Muscle layer of duodenum (tissue), 2 donors: ENCODE results near the gene CHKB.
"Not testable (repeated sequence)": the region's sequence is repeated elsewhere in the genome, so short reads cannot be mapped to it uniquely, and the experiment has no call there.

Experiments
- H3K27ac ChIP-seq: one replicate; pipeline ENCODE4 v1.7.0; 2013; ENCODE audit warnings: mild to moderate bottlenecking, low read length
- H3K27me3 ChIP-seq: one replicate; pipeline ENCODE4 v1.7.0; 2013; ENCODE audit warnings: low read depth, mild to moderate bottlenecking, control low read depth, low read length
- H3K36me3 ChIP-seq, 2 donors: one replicate each; pipeline ENCODE4 v1.7.0; 2013; ENCODE audit warnings: low read length in 2 of 2, control low read depth in 1 of 2, mild to moderate bottlenecking in 1 of 2; ENCODE audit not compliant: insufficient read depth in 2 of 2, control insufficient read depth in 1 of 2
- H3K4me1 ChIP-seq, 2 donors: one replicate each; pipeline ENCODE4 v1.7.0; 2013; ENCODE audit warnings: low read length in 2 of 2, mild to moderate bottlenecking in 2 of 2, control low read depth in 1 of 2, moderate library complexity in 1 of 2; ENCODE audit not compliant: insufficient read depth in 2 of 2, control insufficient read depth in 1 of 2
- H3K4me3 ChIP-seq, 2 donors: one replicate each; pipeline ENCODE4 v1.7.0; 2013; ENCODE audit warnings: low read length in 2 of 2, low read depth in 1 of 2, mild to moderate bottlenecking in 1 of 2
- H3K9me3 ChIP-seq, 2 donors: one replicate each; pipeline ENCODE4 v1.7.0; 2013; ENCODE audit warnings: low read length in 2 of 2, control low read depth in 1 of 2, mild to moderate bottlenecking in 1 of 2; ENCODE audit not compliant: control insufficient read depth in 1 of 2
- donor health status: healthy.

CHKB gene

GRCh38 chr22:50622723-50623327 is 40.2 kb upstream of the CHKB start:
- no peak overlapping the region for H3K4me3 ChIP-seq
- no peaks in the 10 kb centered on the region for H3K9me3 ChIP-seq
- peaks cover 12 to 27% of the 10 kb centered on the region in 2 donors for H3K4me1 ChIP-seq
- peaks cover 4% of the 10 kb centered on the region for H3K27me3 ChIP-seq
- H3K36me3 ChIP-seq: no peaks in the 10 kb centered on the region
- H3K27ac ChIP-seq: peak overlapping the region; percentile 81

GRCh38 chr22:50621948-50622722 is 39.5 kb upstream of the CHKB start:
- peaks cover 4% of the 10 kb centered on the region for H3K27me3 ChIP-seq
- H3K36me3 ChIP-seq: no peaks in the 10 kb centered on the region
- peaks cover 12 to 21% of the 10 kb centered on the region in 2 donors for H3K4me1 ChIP-seq
- peak overlapping the region in 1 of 2 donors; percentile 55 for H3K4me3 ChIP-seq
- H3K9me3 ChIP-seq: no peaks in the 10 kb centered on the region
- peak overlapping the region; percentile 81 for H3K27ac ChIP-seq

- Histone ChIP-seq H3K9me3 (no peaks in the 10 kb centered on the region), H3K4me1 (peaks cover 12 to 13% of the 10 kb centered on the region in 2 donors), H3K27ac (peak overlapping the region; percentile 26), H3K4me3 (peak overlapping the region; percentile 33 to 55), H3K36me3 (no peaks in the 10 kb centered on the region), H3K27me3 (peaks cover 4% of the 10 kb centered on the region)
Measured at GRCh38 chr22:50621356-50621880, 38.8 kb upstream of the CHKB start.

GRCh38 chr22:50620593-50621355 is 38.1 kb upstream of the CHKB start:
- no peak overlapping the region for H3K27ac ChIP-seq
- no peaks in the 10 kb centered on the region for H3K36me3 ChIP-seq
- no peaks in the 10 kb centered on the region for H3K9me3 ChIP-seq
- peak overlapping the region; percentile 33 to 55 for H3K4me3 ChIP-seq
- H3K27me3 ChIP-seq: peaks cover 4% of the 10 kb centered on the region
- H3K4me1 ChIP-seq: peaks cover 12 to 13% of the 10 kb centered on the region in 2 donors

- H3K27ac ChIP-seq, H3K4me1 ChIP-seq, H3K9me3 ChIP-seq, H3K36me3 ChIP-seq, H3K4me3 ChIP-seq, H3K27me3 ChIP-seq: not testable (repeated sequence)
Measured at GRCh38 chr22:50614296-50614695, 31.6 kb upstream of the CHKB start.

GRCh38 chr22:50613291-50613981 is 30.8 kb upstream of the CHKB start:
- H3K4me3 ChIP-seq: no peak overlapping the region
- H3K4me1 ChIP-seq: no peaks in the 10 kb centered on the region
- H3K36me3 ChIP-seq: no peaks in the 10 kb centered on the region
- H3K9me3 ChIP-seq: no peaks in the 10 kb centered on the region
- H3K27me3 ChIP-seq: no peaks in the 10 kb centered on the region
- peak overlapping the region; percentile 39 for H3K27ac ChIP-seq

- Histone ChIP-seq H3K9me3 (no peaks in the 10 kb centered on the region), H3K27me3 (no peaks in the 10 kb centered on the region), H3K4me1 (no peaks in the 10 kb centered on the region), H3K36me3 (no peaks in the 10 kb centered on the region), H3K4me3 (no peak overlapping the region), H3K27ac (no peak overlapping the region)
Measured at GRCh38 chr22:50612528-50613221, 30.0 kb upstream of the CHKB start.

- H3K4me3 ChIP-seq: no peak overlapping the region
- H3K27ac ChIP-seq: no peak overlapping the region
- H3K36me3 ChIP-seq: no peaks in the 10 kb centered on the region
- H3K4me1 ChIP-seq: no peaks in the 10 kb centered on the region
- H3K9me3 ChIP-seq: no peaks in the 10 kb centered on the region
- no peaks in the 10 kb centered on the region for H3K27me3 ChIP-seq
Measured at GRCh38 chr22:50612168-50612527, 29.5 kb upstream of the CHKB start.

GRCh38 chr22:50611341-50612060 is 28.9 kb upstream of the CHKB start:
- no peaks in the 10 kb centered on the region for H3K27me3 ChIP-seq

GRCh38 chr22:50610581-50610980 is 27.9 kb upstream of the CHKB start:
- no peaks in the 10 kb centered on the region for H3K9me3 ChIP-seq
- no peaks in the 10 kb centered on the region for H3K4me1 ChIP-seq
- H3K27ac ChIP-seq: no peak overlapping the region
- H3K27me3 ChIP-seq: no peaks in the 10 kb centered on the region
- H3K4me3 ChIP-seq: no peak overlapping the region
- H3K36me3 ChIP-seq: no peaks in the 10 kb centered on the region

More at GRCh38 chr22:50611341-50612060, 28.9 kb upstream of the CHKB start:
- Histone ChIP-seq H3K36me3 (no peaks in the 10 kb centered on the region), H3K4me3 (no peak overlapping the region), H3K4me1 (no peaks in the 10 kb centered on the region), H3K27ac (no peak overlapping the region), H3K9me3 (no peaks in the 10 kb centered on the region)
